ENCODE measurements around the gene ASB1. TPM values are rescaled to one million over a fixed set of nuclear protein-coding genes. Genes with fewer than 3 reads are reported as not detected.

ASB1 gene
- total and polyA plus RNA-seq, 10 of the 15 experiments (the other 5 are each of a cell fraction or from before 2014, with no cell fraction given) = 5.2 to 31.2 (median 25.8) TPM

DNA sequence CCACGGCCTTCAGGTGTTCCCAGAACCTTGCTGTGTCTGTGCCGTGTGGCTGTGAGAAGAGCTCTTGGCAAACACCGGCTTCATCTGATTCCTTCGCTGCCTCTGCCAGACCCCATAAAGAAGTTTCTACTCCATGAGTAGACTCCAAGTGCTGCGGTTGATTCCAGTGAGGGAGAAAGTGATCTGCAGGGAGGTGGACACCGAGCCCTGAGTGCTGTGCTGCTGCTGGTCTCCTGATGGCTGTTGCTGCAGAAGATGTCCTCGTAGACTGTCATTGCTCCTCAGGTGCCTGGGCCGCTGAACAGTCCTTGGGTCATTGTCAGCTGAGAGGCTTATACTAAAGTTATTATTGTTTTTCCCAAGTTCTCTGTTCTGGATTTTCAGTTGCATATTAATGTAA, 19.6 kb downstream of the ASB1 start:
- H4K20me1 ChIP-seq (ENCODE audit: control insufficient read depth, insufficient read depth) = no peaks in the 10 kb centered on the region
- no peaks in the 10 kb centered on the region for H3K4me1 ChIP-seq (ENCODE audit: control insufficient read depth, insufficient read depth, low read length)
- no peak overlapping the region for H3K9ac ChIP-seq (ENCODE audit: control insufficient read depth, insufficient read depth, low read length)
- H3K27me3 ChIP-seq (replicated peaks in 1 of 2; ENCODE audit: control insufficient read depth in 2 of 2, insufficient read depth in 2 of 2, low read length in 1 of 2) = no peaks in the 10 kb centered on the region
- 94% methylated on average over 8 of the region's 8 CpGs for WGBS (ENCODE audit: insufficient coverage, insufficient replicate concordance, low lambda C conversion rate, missing lambda C conversion rate)
- H3K36me3 ChIP-seq (ENCODE audit: control insufficient read depth in 2 of 2, insufficient read depth in 2 of 2, low read length in 1 of 2) = peaks cover 30 to 39% of the 10 kb centered on the region in 2 experiments
- H3K9me3 ChIP-seq (replicated peaks; ENCODE audit: control insufficient read depth, insufficient read depth, low read length) = no peaks in the 10 kb centered on the region
- BruUV-seq (replicated peaks) = no TSS peak
- in situ Hi-C loops (cut with MboI) (no loop called here), intact Hi-C loops (cut with micrococcal nuclease; ENCODE audit: unreplicated experiment) (no loop called here)
- H2AFZ ChIP-seq (ENCODE audit: control insufficient read depth, low read depth, low read length) = no peak overlapping the region
- CTCF ChIA-PET = interaction anchor here (0.6 kb wide), 1 partner anchor 85 kb away, joined by 3 read pairs; no protein-coding TSS in a partner anchor
- SMC1A ChIA-PET (ENCODE audit: uncharacterized antibody, unreplicated experiment) = no interaction called here
- no peak overlapping the region for H3K4me3 ChIP-seq
- RAD21 ChIA-PET (ENCODE audit: unreplicated experiment) = no interaction called here
- ATAC-seq = no peak
- no peaks in the 10 kb centered on the region for H3K79me2 ChIP-seq (ENCODE audit: control insufficient read depth, insufficient read depth, low read length)
- no peak for FAIRE-seq
- TF ChIP-seq PKNOX1 (IDR thresholded peaks at IDR 0.05) (no peak), NBN (IDR thresholded peaks at IDR 0.05) (no peak), ZNF274 (IDR thresholded peaks at IDR 0.05; ENCODE audit: insufficient read depth, insufficient read length) (no peak), JUNB (IDR thresholded peaks at IDR 0.05) (no peak), ATF3 (IDR thresholded peaks at IDR 0.05; ENCODE audit: borderline replicate concordance, extremely low read depth, low read depth, low read length) (no peak), ESRRA (IDR thresholded peaks at IDR 0.05; ENCODE audit: low read length) (no peak), SMAD5 (IDR thresholded peaks at IDR 0.05; ENCODE audit: low read depth) (no peak), GABPA (IDR thresholded peaks at IDR 0.05; ENCODE audit: low read depth) (no peak), ZZZ3 (IDR thresholded peaks at IDR 0.05; ENCODE audit: control insufficient read depth, insufficient read length, low read depth) (no peak), STAT3 (IDR thresholded peaks at IDR 0.05; ENCODE audit: low read depth, low read length) (no peak), USF2 (IDR thresholded peaks at IDR 0.05; ENCODE audit: borderline replicate concordance, low read depth, low read length) (no peak), IKZF1 (conservative IDR thresholded peaks at IDR 0.05) (no peak), SUZ12 (IDR thresholded peaks at IDR 0.05; ENCODE audit: unreplicated experiment) (no peak), BMI1 (IDR thresholded peaks at IDR 0.05; ENCODE audit: borderline replicate concordance) (no peak)
- TF ChIP-seq, protein P1, sequence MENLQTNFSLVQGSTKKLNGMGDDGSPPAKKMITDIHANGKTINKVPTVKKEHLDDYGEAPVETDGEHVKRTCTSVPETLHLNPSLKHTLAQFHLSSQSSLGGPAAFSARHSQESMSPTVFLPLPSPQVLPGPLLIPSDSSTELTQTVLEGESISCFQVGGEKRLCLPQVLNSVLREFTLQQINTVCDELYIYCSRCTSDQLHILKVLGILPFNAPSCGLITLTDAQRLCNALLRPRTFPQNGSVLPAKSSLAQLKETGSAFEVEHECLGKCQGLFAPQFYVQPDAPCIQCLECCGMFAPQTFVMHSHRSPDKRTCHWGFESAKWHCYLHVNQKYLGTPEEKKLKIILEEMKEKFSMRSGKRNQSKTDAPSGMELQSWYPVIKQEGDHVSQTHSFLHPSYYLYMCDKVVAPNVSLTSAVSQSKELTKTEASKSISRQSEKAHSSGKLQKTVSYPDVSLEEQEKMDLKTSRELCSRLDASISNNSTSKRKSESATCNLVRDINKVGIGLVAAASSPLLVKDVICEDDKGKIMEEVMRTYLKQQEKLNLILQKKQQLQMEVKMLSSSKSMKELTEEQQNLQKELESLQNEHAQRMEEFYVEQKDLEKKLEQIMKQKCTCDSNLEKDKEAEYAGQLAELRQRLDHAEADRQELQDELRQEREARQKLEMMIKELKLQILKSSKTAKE (IDR thresholded peaks at IDR 0.05; ENCODE audit: low read depth, poor library complexity, severe bottlenecking) = no peak
- POLR2A ChIA-PET = no interaction called here
- H3K27ac ChIP-seq (ENCODE audit: control insufficient read depth, insufficient read depth) = no peak overlapping the region
- no peak for DNase-seq (ENCODE audit: low read depth, low spot score)
- no peak overlapping the region for H3K4me2 ChIP-seq (ENCODE audit: control insufficient read depth, insufficient read depth)

All from GM12878 (cell line).